ENCODE measurements around the gene APOB. TPM values are rescaled to one million over a fixed set of nuclear protein-coding genes. Genes with fewer than 3 reads are reported as not detected.

APOB gene
- polyA plus RNA-seq, 4 donors = 14.1 to 1,089 (median 138) TPM

GRCh38 chr2:21036708-21037670 lies 6.9 kb downstream of the APOB start:
- Histone ChIP-seq H3K9me3 (ENCODE audit: control insufficient read depth in 2 of 2, insufficient read depth in 1 of 2, low read depth in 1 of 2, low read length in 1 of 2) (no peaks in the 10 kb centered on the region), H3K27me3 (ENCODE audit: control insufficient read depth in 3 of 3, insufficient read depth in 3 of 3, low read length in 3 of 3) (no peaks in the 10 kb centered on the region), H3K4me3 (ENCODE audit: low read depth in 1 of 3, low read length in 3 of 3) (no peak overlapping the region), H3K27ac (ENCODE audit: low read depth in 1 of 3, low read length in 2 of 3) (no peak overlapping the region), H3K36me3 (ENCODE audit: control insufficient read depth in 3 of 3, insufficient read depth in 2 of 3, low read depth in 1 of 3, low read length in 3 of 3) (peaks cover 0 to 63% (median 28%) of the 10 kb centered on the region in 3 donors), H3K4me1 (ENCODE audit: control insufficient read depth in 3 of 3, insufficient read depth in 2 of 3, low read depth in 1 of 3, low read length in 2 of 3) (peaks cover 0 to 4% (median 0%) of the 10 kb centered on the region in 3 donors)
- WGBS, 3 donors = 90 to 96% (median 91%) methylated on average over 15 of the region's 15 CpGs
- FAIRE-seq (no peak), DNase-seq (no peak)

GRCh38 chr2:21035974-21036707 lies 7.7 kb downstream of the APOB start:
- H3K27ac ChIP-seq (ENCODE audit: low read depth in 1 of 3, low read length in 2 of 3) = no peak overlapping the region
- DNase-seq (no peak), FAIRE-seq (no peak)
- 89 to 90% (median 89%) methylated on average over 4 of the region's 4 CpGs for WGBS, 3 donors
- H3K4me1 ChIP-seq (ENCODE audit: control insufficient read depth in 3 of 3, insufficient read depth in 2 of 3, low read depth in 1 of 3, low read length in 2 of 3) = peaks cover 0 to 4% (median 0%) of the 10 kb centered on the region in 3 donors
- H3K36me3 ChIP-seq (ENCODE audit: control insufficient read depth in 3 of 3, insufficient read depth in 2 of 3, low read depth in 1 of 3, low read length in 3 of 3) = peaks cover 0 to 60% (median 25%) of the 10 kb centered on the region in 3 donors
- H3K4me3 ChIP-seq (ENCODE audit: low read depth in 1 of 3, low read length in 3 of 3) = no peak overlapping the region
- no peaks in the 10 kb centered on the region for H3K27me3 ChIP-seq (ENCODE audit: control insufficient read depth in 3 of 3, insufficient read depth in 3 of 3, low read length in 3 of 3)
- H3K9me3 ChIP-seq (ENCODE audit: control insufficient read depth in 2 of 2, insufficient read depth in 1 of 2, low read depth in 1 of 2, low read length in 1 of 2) = no peaks in the 10 kb centered on the region

GRCh38 chr2:21035282-21035973 lies 8.4 kb downstream of the APOB start:
- Histone ChIP-seq H3K36me3 (ENCODE audit: control insufficient read depth in 3 of 3, insufficient read depth in 2 of 3, low read depth in 1 of 3, low read length in 3 of 3) (peaks cover 0 to 54% (median 21%) of the 10 kb centered on the region in 3 donors), H3K4me3 (ENCODE audit: low read depth in 1 of 3, low read length in 3 of 3) (no peak overlapping the region), H3K27me3 (ENCODE audit: control insufficient read depth in 3 of 3, insufficient read depth in 3 of 3, low read length in 3 of 3) (no peaks in the 10 kb centered on the region), H3K27ac (ENCODE audit: low read depth in 1 of 3, low read length in 2 of 3) (no peak overlapping the region), H3K9me3 (ENCODE audit: control insufficient read depth in 2 of 2, insufficient read depth in 1 of 2, low read depth in 1 of 2, low read length in 1 of 2) (no peaks in the 10 kb centered on the region), H3K4me1 (ENCODE audit: control insufficient read depth in 3 of 3, insufficient read depth in 2 of 3, low read depth in 1 of 3, low read length in 2 of 3) (peaks cover 0 to 4% (median 0%) of the 10 kb centered on the region in 3 donors)
- no peak for FAIRE-seq
- 86 to 89% (median 86%) methylated on average over 6 of the region's 6 CpGs for WGBS, 3 donors
- no peak for DNase-seq

GRCh38 chr2:21034972-21035279 lies 8.9 kb downstream of the APOB start:
- Histone ChIP-seq H3K27me3 (ENCODE audit: control insufficient read depth in 3 of 3, insufficient read depth in 3 of 3, low read length in 3 of 3) (no peaks in the 10 kb centered on the region), H3K9me3 (ENCODE audit: control insufficient read depth in 2 of 2, insufficient read depth in 1 of 2, low read depth in 1 of 2, low read length in 1 of 2) (no peaks in the 10 kb centered on the region), H3K4me3 (ENCODE audit: low read depth in 1 of 3, low read length in 3 of 3) (no peak overlapping the region), H3K4me1 (ENCODE audit: control insufficient read depth in 3 of 3, insufficient read depth in 2 of 3, low read depth in 1 of 3, low read length in 2 of 3) (peaks cover 0 to 4% (median 0%) of the 10 kb centered on the region in 3 donors), H3K27ac (ENCODE audit: low read depth in 1 of 3, low read length in 2 of 3) (no peak overlapping the region), H3K36me3 (ENCODE audit: control insufficient read depth in 3 of 3, insufficient read depth in 2 of 3, low read depth in 1 of 3, low read length in 3 of 3) (peaks cover 0 to 49% (median 21%) of the 10 kb centered on the region in 3 donors)
- no peak for FAIRE-seq
- no peak for DNase-seq
- 84 to 96% (median 93%) methylated on average over 3 of the region's 3 CpGs for WGBS, 3 donors

- Histone ChIP-seq H3K9me3 (ENCODE audit: control insufficient read depth in 2 of 2, insufficient read depth in 1 of 2, low read depth in 1 of 2, low read length in 1 of 2) (no peaks in the 10 kb centered on the region), H3K4me1 (ENCODE audit: control insufficient read depth in 3 of 3, insufficient read depth in 2 of 3, low read depth in 1 of 3, low read length in 2 of 3) (peaks cover 0 to 4% (median 0%) of the 10 kb centered on the region in 3 donors), H3K27ac (ENCODE audit: low read depth in 1 of 3, low read length in 2 of 3) (no peak overlapping the region), H3K27me3 (ENCODE audit: control insufficient read depth in 3 of 3, insufficient read depth in 3 of 3, low read length in 3 of 3) (no peaks in the 10 kb centered on the region), H3K36me3 (ENCODE audit: control insufficient read depth in 3 of 3, insufficient read depth in 2 of 3, low read depth in 1 of 3, low read length in 3 of 3) (peaks cover 0 to 48% (median 26%) of the 10 kb centered on the region in 3 donors), H3K4me3 (ENCODE audit: low read depth in 1 of 3, low read length in 3 of 3) (no peak overlapping the region)
- no peak for DNase-seq
- WGBS, 3 donors = 87 to 89% (median 88%) methylated on average over 4 of the region's 4 CpGs
- no peak for FAIRE-seq
Measured at GRCh38 chr2:21034156-21034971, 9.5 kb downstream of the APOB start.

- Histone ChIP-seq H3K27me3 (ENCODE audit: control insufficient read depth in 3 of 3, insufficient read depth in 3 of 3, low read length in 3 of 3) (no peaks in the 10 kb centered on the region), H3K4me3 (ENCODE audit: low read depth in 1 of 3, low read length in 3 of 3) (no peak overlapping the region), H3K36me3 (ENCODE audit: control insufficient read depth in 3 of 3, insufficient read depth in 2 of 3, low read depth in 1 of 3, low read length in 3 of 3) (peaks cover 0 to 48% (median 29%) of the 10 kb centered on the region in 3 donors), H3K27ac (ENCODE audit: low read depth in 1 of 3, low read length in 2 of 3) (no peak overlapping the region), H3K9me3 (ENCODE audit: control insufficient read depth in 2 of 2, insufficient read depth in 1 of 2, low read depth in 1 of 2, low read length in 1 of 2) (no peaks in the 10 kb centered on the region), H3K4me1 (ENCODE audit: control insufficient read depth in 3 of 3, insufficient read depth in 2 of 3, low read depth in 1 of 3, low read length in 2 of 3) (peaks cover 0 to 4% (median 0%) of the 10 kb centered on the region in 3 donors)
- 90 to 96% (median 92%) methylated on average over 2 of the region's 2 CpGs for WGBS, 3 donors
- FAIRE-seq (no peak), DNase-seq (no peak)
Measured at GRCh38 chr2:21033237-21034155, 10.4 kb downstream of the APOB start.
